Measurements from ENCODE around the gene ONECUT3. TPM values are rescaled to one million over a fixed set of nuclear protein-coding genes. Genes with fewer than 3 reads are reported as not detected.

The ONECUT3 gene
- total and polyA plus RNA-seq, 10 of the 15 experiments (the other 5 are each of a cell fraction or from before 2014, with no cell fraction given) = not detected

- H3K4me1 ChIP-seq (ENCODE audit: control insufficient read depth, insufficient read depth, low read length) = no peaks in the 10 kb centered on the region
- CTCF ChIA-PET = interaction anchor here (1.1 to 3.6 kb wide), 3 partner anchors 9 to 91 kb away, joined by 3 to 22 read pairs (median 4); no protein-coding TSS in a partner anchor
- H3K27me3 ChIP-seq (replicated peaks in 1 of 2; ENCODE audit: control insufficient read depth in 2 of 2, insufficient read depth in 2 of 2, low read length in 1 of 2) = peaks cover 4 to 10% of the 10 kb centered on the region in 2 experiments
- intact Hi-C loops (cut with micrococcal nuclease; ENCODE audit: unreplicated experiment) (no loop called here), in situ Hi-C loops (cut with MboI) (no loop called here)
- peaks cover 9% of the 10 kb centered on the region for H3K9me3 ChIP-seq (replicated peaks; ENCODE audit: control insufficient read depth, insufficient read depth, low read length)
- ATAC-seq = no peak
- POLR2A ChIA-PET = no interaction called here
- TF ChIP-seq TCF3 (IDR thresholded peaks at IDR 0.05; ENCODE audit: borderline replicate concordance, insufficient read depth, low read depth, low read length) = no peak
- TF ChIP-seq HDGF (IDR thresholded peaks at IDR 0.05) = no peak
- no peak for TF ChIP-seq HCFC1 (IDR thresholded peaks at IDR 0.05; ENCODE audit: low read length)
- no peak for TF ChIP-seq HDAC2 (IDR thresholded peaks at IDR 0.05)
- no peak for TF ChIP-seq MLLT1 (IDR thresholded peaks at IDR 0.05)
- no peak for TF ChIP-seq SIN3A (IDR thresholded peaks at IDR 0.05; ENCODE audit: low read depth, low read length)
- no peak for TF ChIP-seq KLF5 (IDR thresholded peaks at IDR 0.05; ENCODE audit: partially characterized antibody)
- no peak for TF ChIP-seq ZNF24 (IDR thresholded peaks at IDR 0.05)
- TF ChIP-seq TCF12 (IDR thresholded peaks at IDR 0.05; ENCODE audit: low read depth, low read length) = no peak
- TF ChIP-seq, protein P1, sequence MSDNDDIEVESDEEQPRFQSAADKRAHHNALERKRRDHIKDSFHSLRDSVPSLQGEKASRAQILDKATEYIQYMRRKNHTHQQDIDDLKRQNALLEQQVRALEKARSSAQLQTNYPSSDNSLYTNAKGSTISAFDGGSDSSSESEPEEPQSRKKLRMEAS (IDR thresholded peaks at IDR 0.05; ENCODE audit: low read depth, low read length) = no peak
- TF ChIP-seq RFX5 (IDR thresholded peaks at IDR 0.05; ENCODE audit: low read depth, low read length) = no peak
- no peak for TF ChIP-seq SIX5 (IDR thresholded peaks at IDR 0.05; ENCODE audit: low read depth, low read length, severe bottlenecking)
- TF ChIP-seq POLR2AphosphoS5 (IDR thresholded peaks at IDR 0.05; ENCODE audit: low read length) = no peak
- no peak for TF ChIP-seq RB1 (IDR thresholded peaks at IDR 0.05; ENCODE audit: borderline replicate concordance)
- H2AFZ ChIP-seq (ENCODE audit: control insufficient read depth, low read depth, low read length) = no peak overlapping the region
- no TSS peak for BruUV-seq (replicated peaks)
- no peak overlapping the region for H3K4me2 ChIP-seq (ENCODE audit: control insufficient read depth, insufficient read depth)
- no peaks in the 10 kb centered on the region for H3K79me2 ChIP-seq (ENCODE audit: control insufficient read depth, insufficient read depth, low read length)
- H3K9ac ChIP-seq (ENCODE audit: control insufficient read depth, insufficient read depth, low read length) = no peak overlapping the region
- no peaks in the 10 kb centered on the region for H4K20me1 ChIP-seq (ENCODE audit: control insufficient read depth, insufficient read depth)
- no peak for DNase-seq (ENCODE audit: low read depth, low spot score)
- FAIRE-seq = no peak
- RAD21 ChIA-PET (ENCODE audit: unreplicated experiment) = no interaction called here
- WGBS (ENCODE audit: insufficient coverage, insufficient replicate concordance, low lambda C conversion rate, missing lambda C conversion rate) = 15% methylated on average over 8 of the region's 8 CpGs
- H3K36me3 ChIP-seq (ENCODE audit: control insufficient read depth in 2 of 2, insufficient read depth in 2 of 2, low read length in 1 of 2) = no peaks in the 10 kb centered on the region
- H3K4me3 ChIP-seq = no peak overlapping the region
- no peak overlapping the region for H3K27ac ChIP-seq (ENCODE audit: control insufficient read depth, insufficient read depth)
- SMC1A ChIA-PET (ENCODE audit: uncharacterized antibody, unreplicated experiment) = no interaction called here
These were observed 19.9 kb downstream of the ONECUT3 start for GRCh38 chr19:1773184-1773583.
